Mesendoderm (in vitro differentiated cells): ENCODE results near the gene SLC51B.
A peak's percentile ranks its signal among the peaks of the same experiment; 100 is the strongest.

Experiments
- DNase-seq: peaks from one replicate; pipeline ENCODE4 v3.0.0; 2013
- H2AK5ac ChIP-seq: 2 replicates; pipeline ENCODE4 v1.6.1; 2013; ENCODE audit warnings: low read length, inconsistent platforms
- H2BK120ac ChIP-seq: 2 replicates; pipeline ENCODE4 v1.6.1; 2013; ENCODE audit warnings: low read depth, mild to moderate bottlenecking, low read length, moderate library complexity, mixed read lengths
- H2BK15ac ChIP-seq: replicated peaks from 2 replicates; pipeline ENCODE4 v1.6.1; 2013; ENCODE audit warnings: low read depth, mild to moderate bottlenecking, moderate library complexity
- H2BK5ac ChIP-seq: 2 replicates; pipeline ENCODE4 v1.6.1; 2013; ENCODE audit warnings: low read length, inconsistent platforms
- H3K18ac ChIP-seq: 2 replicates; pipeline ENCODE4 v1.6.1; 2013; ENCODE audit warnings: mild to moderate bottlenecking, low read length, mixed read lengths
- H3K23ac ChIP-seq: one replicate; pipeline ENCODE4 v1.6.1; 2013; ENCODE audit warnings: low read length
- H3K27ac ChIP-seq: 2 replicates; pipeline ENCODE4 v1.5.1; 2013; ENCODE audit warnings: low read depth, mild to moderate bottlenecking, inconsistent platforms, low read length, moderate library complexity
- H3K27me3 ChIP-seq: 2 replicates; pipeline ENCODE4 v1.6.1; 2013; ENCODE audit warnings: low read length, control low read depth, mild to moderate bottlenecking, inconsistent platforms; ENCODE audit not compliant: insufficient read depth, poor library complexity
- H3K36me3 ChIP-seq: 2 replicates; pipeline ENCODE4 v1.6.1; 2013; ENCODE audit warnings: low read length, inconsistent platforms; ENCODE audit not compliant: control insufficient read depth, insufficient read depth
- H3K4ac ChIP-seq: one replicate; pipeline ENCODE4 v1.6.1; 2013; ENCODE audit warnings: low read depth, mild to moderate bottlenecking, low read length, moderate library complexity
- H3K4me1 ChIP-seq: 2 replicates; pipeline ENCODE4 v1.6.1; 2013; ENCODE audit warnings: low read depth, low read length, inconsistent platforms; ENCODE audit not compliant: control insufficient read depth
- H3K4me2 ChIP-seq: 2 replicates; pipeline ENCODE4 v1.6.1; 2013; ENCODE audit warnings: low read length
- H3K4me3 ChIP-seq: 2 replicates; pipeline ENCODE4 v1.5.1; 2013; ENCODE audit warnings: mild to moderate bottlenecking, low read length
- H3K56ac ChIP-seq: one replicate; pipeline ENCODE4 v1.6.1; 2013; ENCODE audit warnings: low read length
- H3K79me1 ChIP-seq: 2 replicates; pipeline ENCODE4 v1.6.1; 2013; ENCODE audit warnings: low read length, inconsistent platforms
- H3K79me2 ChIP-seq: 2 replicates; pipeline ENCODE4 v1.6.1; 2013; ENCODE audit warnings: mild to moderate bottlenecking, low read length; ENCODE audit not compliant: control insufficient read depth, insufficient read depth
- H3K9ac ChIP-seq: 2 replicates; pipeline ENCODE4 v1.6.1; 2013; ENCODE audit warnings: low read length, inconsistent platforms
- H4K5ac ChIP-seq: one replicate; pipeline ENCODE4 v1.6.1; 2013; ENCODE audit warnings: low read length
- H4K8ac ChIP-seq: one replicate; pipeline ENCODE4 v1.6.1; 2013; ENCODE audit warnings: low read depth, mild to moderate bottlenecking, control low read depth, low read length, moderate library complexity
- WGBS: extraction: QIAGEN DNeasy Blood & Tissue Kit; methylation state at CpG from one replicate; pipeline ENCODE4 v1.1.7; 2013; ENCODE audit warnings: low lambda C conversion rate, missing lambda C conversion rate; ENCODE audit not compliant: insufficient coverage; ENCODE audit errors: extremely low coverage; 5-methylcytosine and 5-hydroxymethylcytosine counted together

The SLC51B gene

GRCh38 chr15:65062061-65062460 lies 16.9 kb downstream of the SLC51B start:
- Histone ChIP-seq H3K18ac (no peak overlapping the region), H3K23ac (no peak overlapping the region), H3K4me1 (peaks cover 9% of the 10 kb centered on the region), H3K4me2 (no peak overlapping the region), H3K9ac (no peak overlapping the region), H3K27me3 (no peaks in the 10 kb centered on the region), H3K36me3 (peaks cover 2% of the 10 kb centered on the region), H3K27ac (no peak overlapping the region), H3K4me3 (no peak overlapping the region), H4K8ac (no peak overlapping the region), H2BK5ac (no peak overlapping the region), H3K4ac (no peak overlapping the region), H3K56ac (no peak overlapping the region), H3K79me1 (peaks cover 3% of the 10 kb centered on the region), H4K5ac (no peak overlapping the region), H2AK5ac (no peak overlapping the region), H3K79me2 (no peaks in the 10 kb centered on the region), H2BK120ac (no peak overlapping the region), H2BK15ac (no peak overlapping the region)
- DNase-seq, result no peak
- WGBS, result no CpG with 5 or more reads among the region's 5 CpGs

GRCh38 chr15:65062726-65063125 lies 17.5 kb downstream of the SLC51B start:
- Histone ChIP-seq H3K79me2 (no peaks in the 10 kb centered on the region), H3K9ac (no peak overlapping the region), H3K4me3 (no peak overlapping the region), H2AK5ac (no peak overlapping the region), H3K4ac (no peak overlapping the region), H3K4me2 (no peak overlapping the region), H3K36me3 (peaks cover 2% of the 10 kb centered on the region), H2BK5ac (no peak overlapping the region), H3K27ac (no peak overlapping the region), H3K4me1 (peaks cover 9% of the 10 kb centered on the region), H4K5ac (no peak overlapping the region), H2BK15ac (no peak overlapping the region), H3K79me1 (peaks cover 3% of the 10 kb centered on the region), H4K8ac (no peak overlapping the region), H3K18ac (no peak overlapping the region), H3K23ac (no peak overlapping the region), H3K56ac (peak overlapping the region; percentile 60), H2BK120ac (no peak overlapping the region), H3K27me3 (no peaks in the 10 kb centered on the region)
- DNase-seq, result no peak
- WGBS, result no CpG with 5 or more reads among the region's 5 CpGs

GRCh38 chr15:65066001-65066634 lies 20.9 kb downstream of the SLC51B start:
- no peaks in the 10 kb centered on the region for H3K27me3 ChIP-seq
- no peak overlapping the region for H3K27ac ChIP-seq
- H4K8ac ChIP-seq, result no peak overlapping the region
- peak; percentile 75 for DNase-seq
- no peak overlapping the region for H2AK5ac ChIP-seq
- no peak overlapping the region for H2BK120ac ChIP-seq
- H3K4me1 ChIP-seq, result peaks cover 14% of the 10 kb centered on the region
- no peak overlapping the region for H2BK15ac ChIP-seq
- no peak overlapping the region for H3K23ac ChIP-seq
- no CpG with 5 or more reads among the region's 3 CpGs for WGBS
- no peak overlapping the region for H2BK5ac ChIP-seq
- no peak overlapping the region for H3K4me3 ChIP-seq
- peaks cover 3% of the 10 kb centered on the region for H3K79me1 ChIP-seq
- no peak overlapping the region for H3K4ac ChIP-seq
- H3K79me2 ChIP-seq, result no peaks in the 10 kb centered on the region
- H3K9ac ChIP-seq, result peak overlapping the region; percentile 24
- no peak overlapping the region for H4K5ac ChIP-seq
- H3K4me2 ChIP-seq, result no peak overlapping the region
- no peak overlapping the region for H3K18ac ChIP-seq
- peak overlapping the region; percentile 56 for H3K56ac ChIP-seq
- no peaks in the 10 kb centered on the region for H3K36me3 ChIP-seq

GRCh38 chr15:65066635-65067316 lies 21.6 kb downstream of the SLC51B start:
- Histone ChIP-seq H3K79me2 (no peaks in the 10 kb centered on the region), H2BK5ac (peak overlapping the region; percentile 39), H3K4me1 (peaks cover 14% of the 10 kb centered on the region), H3K27me3 (no peaks in the 10 kb centered on the region), H3K4ac (peak overlapping the region; percentile 86), H2AK5ac (no peak overlapping the region), H4K8ac (no peak overlapping the region), H3K56ac (peak overlapping the region; percentile 95), H3K36me3 (no peaks in the 10 kb centered on the region), H4K5ac (no peak overlapping the region), H3K4me3 (peak overlapping the region; percentile 60), H2BK120ac (peak overlapping the region; percentile 69), H2BK15ac (no peak overlapping the region), H3K23ac (no peak overlapping the region), H3K79me1 (peaks cover 3% of the 10 kb centered on the region), H3K4me2 (peak overlapping the region; percentile 41), H3K9ac (peak overlapping the region; percentile 86), H3K27ac (peak overlapping the region; percentile 71), H3K18ac (peak overlapping the region; percentile 76)
- peak; percentile 89 for DNase-seq
- no CpG with 5 or more reads among the region's 9 CpGs for WGBS

- peak overlapping the region; percentile 39 for H2BK5ac ChIP-seq
- H3K4me1 ChIP-seq, result peaks cover 14% of the 10 kb centered on the region
- H3K4ac ChIP-seq, result peak overlapping the region; percentile 86
- H3K4me2 ChIP-seq, result peak overlapping the region; percentile 41
- no peaks in the 10 kb centered on the region for H3K27me3 ChIP-seq
- peaks cover 3% of the 10 kb centered on the region for H3K79me1 ChIP-seq
- peak overlapping the region; percentile 94 for H3K23ac ChIP-seq
- H3K79me2 ChIP-seq, result no peaks in the 10 kb centered on the region
- peak overlapping the region; percentile 60 for H3K4me3 ChIP-seq
- H2BK120ac ChIP-seq, result peak overlapping the region; percentile 40
- H3K56ac ChIP-seq, result peak overlapping the region; percentile 95
- H3K18ac ChIP-seq, result peak overlapping the region; percentile 71
- WGBS, result no CpG with 5 or more reads among the region's 8 CpGs
- H4K5ac ChIP-seq, result no peak overlapping the region
- peak overlapping the region; percentile 86 for H3K9ac ChIP-seq
- H4K8ac ChIP-seq, result no peak overlapping the region
- H3K36me3 ChIP-seq, result no peaks in the 10 kb centered on the region
- H2BK15ac ChIP-seq, result no peak overlapping the region
- DNase-seq, result no peak
- H3K27ac ChIP-seq, result peak overlapping the region; percentile 71
- no peak overlapping the region for H2AK5ac ChIP-seq
Observed at GRCh38 chr15:65067317-65067644, 22.1 kb downstream of the SLC51B start.
